Measurements from ENCODE around the gene REV1.

The REV1 gene

GRCh38 chr2:99492721-99493120, 2.9 kb upstream of the REV1 start:
- Histone ChIP-seq H3K4me2 (ENCODE audit: insufficient read depth, low read length) (no peak overlapping the region), H4K20me1 (ENCODE audit: insufficient read depth, low read length) (peaks cover 14% of the 10 kb centered on the region; the same call in 1 of the 2 replicates), H3K4me3 (ENCODE audit: low read depth in 1 of 2, low read length in 2 of 2) (no peak overlapping the region), H3K36me3 (ENCODE audit: insufficient read depth, low read length) (no peaks in the 10 kb centered on the region; the same call in 1 of the 2 replicates), H3K79me2 (ENCODE audit: insufficient read depth, low read length) (peaks cover 21% of the 10 kb centered on the region), H3K4me1 (ENCODE audit: insufficient read depth, low read length) (peaks cover 19% of the 10 kb centered on the region), H2AFZ (ENCODE audit: low read depth, low read length) (no peak overlapping the region), H3K9me3 (ENCODE audit: insufficient read depth, low read length, severe bottlenecking) (no peaks in the 10 kb centered on the region), H3K27me3 (ENCODE audit: insufficient read depth, low read length, poor library complexity) (peaks cover 13% of the 10 kb centered on the region), H3K9ac (ENCODE audit: low read depth, low read length) (no peak overlapping the region), H3K27ac (ENCODE audit: low read length) (no peak overlapping the region)
- ATAC-seq (ENCODE audit: insufficient read depth, low read depth), result no peak
- TF ChIP-seq EZH2 (IDR thresholded peaks at IDR 0.05; ENCODE audit: borderline replicate concordance, low read depth, low read length, severe bottlenecking), result no peak
- no peak for TF ChIP-seq CTCF (IDR thresholded peaks at IDR 0.05; ENCODE audit: borderline replicate concordance, extremely low read depth, low read length, poor library complexity, severe bottlenecking)
- no peak for DNase-seq

DNA sequence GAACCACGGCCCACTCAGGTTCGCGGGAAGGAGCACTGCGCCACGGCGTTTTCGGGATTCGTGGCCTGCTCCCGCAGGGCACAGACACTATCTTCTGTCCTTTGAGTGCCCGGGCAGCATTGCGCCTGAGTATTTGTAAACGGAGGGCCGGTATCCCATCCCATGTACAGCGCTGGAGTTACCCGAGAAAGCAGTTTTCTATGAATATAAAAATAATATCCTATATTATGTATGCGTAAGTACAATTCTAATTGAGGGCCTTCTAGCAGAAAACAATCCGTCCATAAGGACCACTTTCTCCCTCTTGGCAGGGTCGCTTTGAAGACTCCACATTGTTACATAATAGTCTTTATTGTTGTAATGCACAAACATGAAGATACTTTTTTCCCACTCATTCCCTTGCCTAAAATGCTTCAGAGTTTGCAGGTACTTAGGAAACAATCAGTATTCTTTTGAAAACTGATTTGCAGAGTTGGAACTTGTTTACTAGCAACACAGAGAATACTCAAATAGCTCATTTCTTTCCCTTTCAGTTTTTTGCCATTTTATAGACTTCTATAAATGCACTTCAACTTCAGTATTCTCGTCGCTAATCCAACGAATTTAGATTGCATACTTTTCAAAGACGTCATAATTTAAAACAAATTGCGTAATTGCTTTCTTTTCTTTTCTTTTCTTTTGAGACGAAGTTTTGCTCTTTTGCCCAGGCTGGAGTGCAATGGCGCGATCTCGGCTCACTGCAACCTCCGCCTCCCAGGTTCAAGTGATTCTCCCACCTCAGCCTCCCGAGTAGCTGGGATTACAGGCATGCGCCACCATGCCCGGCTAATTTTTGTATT, 1.0 kb upstream of the REV1 start:
- Histone ChIP-seq H3K27ac (ENCODE audit: low read length) (peak overlapping the region; percentile 37), H3K27me3 (ENCODE audit: insufficient read depth, low read length, poor library complexity) (peaks cover 13% of the 10 kb centered on the region), H3K9me3 (ENCODE audit: insufficient read depth, low read length, severe bottlenecking) (no peaks in the 10 kb centered on the region), H3K4me2 (ENCODE audit: insufficient read depth, low read length) (peak overlapping the region; percentile 83), H3K36me3 (ENCODE audit: insufficient read depth, low read length) (no peaks in the 10 kb centered on the region; the same call in 1 of the 2 replicates), H2AFZ (ENCODE audit: low read depth, low read length) (peak overlapping the region; percentile 86), H3K4me3 (ENCODE audit: low read depth in 1 of 2, low read length in 2 of 2) (peak overlapping the region; percentile 20 to 86; a peak in 3 of 4 replicates), H3K4me1 (ENCODE audit: insufficient read depth, low read length) (peaks cover 36% of the 10 kb centered on the region), H4K20me1 (ENCODE audit: insufficient read depth, low read length) (peaks cover 27% of the 10 kb centered on the region), H3K79me2 (ENCODE audit: insufficient read depth, low read length) (peaks cover 39% of the 10 kb centered on the region), H3K9ac (ENCODE audit: low read depth, low read length) (peak overlapping the region; percentile 85)
- DNase-seq (no peak), ATAC-seq (ENCODE audit: insufficient read depth, low read depth) (no peak; the same call in 1 of the 3 replicates)
- TF ChIP-seq EZH2 (IDR thresholded peaks at IDR 0.05; ENCODE audit: borderline replicate concordance, low read depth, low read length, severe bottlenecking) (no peak), CTCF (IDR thresholded peaks at IDR 0.05; ENCODE audit: borderline replicate concordance, extremely low read depth, low read length, poor library complexity, severe bottlenecking) (no peak)

- peaks cover 55% of the 10 kb centered on the region for H3K79me2 ChIP-seq (ENCODE audit: insufficient read depth, low read length)
- H3K9ac ChIP-seq (ENCODE audit: low read depth, low read length), result peak overlapping the region; percentile 85
- no peaks in the 10 kb centered on the region; the same call in 1 of the 2 replicates for H3K36me3 ChIP-seq (ENCODE audit: insufficient read depth, low read length)
- DNase-seq (peak; percentile 43), ATAC-seq (ENCODE audit: insufficient read depth, low read depth) (no peak)
- peak overlapping the region; percentile 42 to 86 for H3K4me3 ChIP-seq (ENCODE audit: low read depth in 1 of 2, low read length in 2 of 2)
- TF ChIP-seq EZH2 (IDR thresholded peaks at IDR 0.05; ENCODE audit: borderline replicate concordance, low read depth, low read length, severe bottlenecking), result no peak
- TF ChIP-seq CTCF (IDR thresholded peaks at IDR 0.05; ENCODE audit: borderline replicate concordance, extremely low read depth, low read length, poor library complexity, severe bottlenecking), result no peak
- peaks cover 43% of the 10 kb centered on the region for H3K4me1 ChIP-seq (ENCODE audit: insufficient read depth, low read length)
- H2AFZ ChIP-seq (ENCODE audit: low read depth, low read length), result peak overlapping the region; percentile 73
- H3K9me3 ChIP-seq (ENCODE audit: insufficient read depth, low read length, severe bottlenecking), result no peaks in the 10 kb centered on the region
- H4K20me1 ChIP-seq (ENCODE audit: insufficient read depth, low read length), result peaks cover 38% of the 10 kb centered on the region
- peak overlapping the region; percentile 70 for H3K27ac ChIP-seq (ENCODE audit: low read length)
- peak overlapping the region; percentile 86 for H3K4me2 ChIP-seq (ENCODE audit: insufficient read depth, low read length)
- H3K27me3 ChIP-seq (ENCODE audit: insufficient read depth, low read length, poor library complexity), result peaks cover 13% of the 10 kb centered on the region
Measured at GRCh38 chr2:99489063-99489760, 605 bp downstream of the REV1 start.
